ELF-1 (cell line): ENCODE data around the gene MEF2D.

Source experiments
- DNase-seq: peaks from one replicate; pipeline ENCODE4 v3.0.0-alpha.2; 2016; ENCODE audit warnings: low read depth, low spot score

The MEF2D gene

GRCh38 chr1:156500543-156500792 is at the start of gene MEF2D:
TSS of gene MEF2D (minus strand) at chr1:156500775. CDS start at chr1:156483292, 17,483 bp downstream.
- DNase-seq: no peak

DNA sequence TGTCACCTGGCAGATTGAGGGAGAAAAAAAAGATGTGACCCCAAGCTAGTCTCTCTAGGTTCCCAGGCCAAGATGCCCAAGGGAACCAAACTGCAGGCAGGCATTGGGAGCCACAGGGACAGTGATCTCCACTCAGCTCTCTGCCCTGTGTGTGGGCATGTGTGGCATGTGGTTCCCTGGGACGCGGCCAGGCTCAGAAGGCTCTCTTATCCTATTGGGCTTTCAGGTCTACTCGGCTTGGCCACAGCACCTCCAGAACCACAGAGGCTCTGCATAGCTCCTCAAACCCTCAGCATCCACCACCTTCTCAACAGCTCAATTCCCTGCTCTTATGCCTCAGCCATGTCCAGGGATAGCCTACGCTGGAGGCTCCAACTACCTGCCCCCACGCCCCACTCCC is 49.8 kb upstream of the MEF2D start:
- DNase-seq: no peak

DNA sequence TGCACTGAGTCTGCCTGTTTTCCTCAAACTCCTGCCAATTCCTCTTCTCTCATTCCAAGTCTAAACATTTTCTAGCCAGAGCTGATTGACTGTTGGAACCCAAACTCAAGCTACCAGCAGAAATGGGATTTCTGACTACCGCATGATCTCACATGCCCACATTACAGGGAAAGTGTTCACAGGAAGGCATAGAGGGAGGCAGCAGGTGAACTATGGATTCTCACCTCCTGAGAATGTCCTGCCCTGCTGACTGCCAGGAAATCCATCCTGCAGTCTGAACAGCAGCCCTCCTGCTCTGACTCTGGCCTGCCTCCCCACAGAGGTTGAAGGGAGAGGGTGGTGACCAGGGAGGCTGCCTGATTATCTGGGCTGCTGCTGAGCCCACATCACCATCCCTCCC is 49.3 kb upstream of the MEF2D start:
- no peak for DNase-seq

DNA sequence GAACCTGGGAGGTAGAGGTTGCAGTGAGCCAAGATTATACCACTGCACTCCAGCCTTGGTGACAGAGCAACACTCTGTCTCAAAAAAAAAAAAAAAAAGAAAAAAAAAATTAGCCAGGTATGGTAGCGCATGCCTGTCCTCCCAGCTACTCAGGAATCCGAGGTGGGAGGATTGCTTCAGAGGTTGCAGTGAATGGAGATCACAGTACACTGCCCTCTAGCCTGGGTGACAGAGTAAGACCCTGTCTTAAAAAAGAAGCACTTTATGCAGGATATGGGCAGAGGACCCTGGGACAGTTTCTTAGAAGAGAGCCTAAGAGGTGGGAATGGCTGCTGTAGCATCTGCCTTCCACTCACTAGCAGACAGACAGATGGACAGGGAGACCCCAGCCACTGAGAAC is 48.8 kb upstream of the MEF2D start:
- DNase-seq: no peak

DNA sequence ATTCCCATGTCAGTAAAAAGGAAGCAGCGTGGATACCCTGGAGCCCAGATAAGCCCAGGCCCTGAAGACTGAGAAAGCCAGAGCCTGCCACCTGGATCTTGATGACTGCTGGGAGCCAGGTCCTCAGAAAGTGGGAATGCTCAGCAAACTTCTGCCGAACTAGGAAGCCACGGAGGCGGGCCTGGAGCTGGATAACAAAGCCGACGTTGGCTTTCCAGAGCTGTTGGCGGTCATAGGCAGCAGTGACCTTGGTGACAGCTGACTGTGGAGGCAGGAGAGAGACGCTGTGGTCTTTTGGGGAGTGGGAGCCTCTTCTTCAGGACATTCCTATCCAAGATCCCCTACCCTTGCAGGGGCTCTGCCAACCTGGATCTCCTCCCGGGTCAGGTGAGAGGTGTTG is 47.4 kb upstream of the MEF2D start:
- DNase-seq: no peak

DNA sequence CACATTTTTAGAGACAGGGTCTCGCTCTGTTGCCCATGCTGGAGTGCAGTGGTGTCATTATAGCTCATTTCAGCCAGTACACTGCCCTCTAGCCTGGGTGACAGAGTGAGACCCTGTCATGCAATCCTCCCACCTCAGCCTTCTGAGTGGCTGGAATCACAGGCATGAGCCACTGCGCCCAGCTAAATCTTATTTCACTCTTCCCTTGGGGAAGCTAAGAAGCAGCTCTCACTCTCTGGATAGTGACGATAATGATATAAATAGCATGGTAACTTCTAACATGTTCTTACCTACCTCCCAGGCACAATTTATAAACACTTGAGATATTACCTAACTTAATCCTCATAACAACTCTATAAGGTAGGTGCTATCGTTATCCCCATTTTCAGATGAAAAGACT is 46.9 kb upstream of the MEF2D start:
- no peak for DNase-seq

GRCh38 chr1:156546267-156546666 is 45.7 kb upstream of the MEF2D start:
- DNase-seq: no peak

DNA sequence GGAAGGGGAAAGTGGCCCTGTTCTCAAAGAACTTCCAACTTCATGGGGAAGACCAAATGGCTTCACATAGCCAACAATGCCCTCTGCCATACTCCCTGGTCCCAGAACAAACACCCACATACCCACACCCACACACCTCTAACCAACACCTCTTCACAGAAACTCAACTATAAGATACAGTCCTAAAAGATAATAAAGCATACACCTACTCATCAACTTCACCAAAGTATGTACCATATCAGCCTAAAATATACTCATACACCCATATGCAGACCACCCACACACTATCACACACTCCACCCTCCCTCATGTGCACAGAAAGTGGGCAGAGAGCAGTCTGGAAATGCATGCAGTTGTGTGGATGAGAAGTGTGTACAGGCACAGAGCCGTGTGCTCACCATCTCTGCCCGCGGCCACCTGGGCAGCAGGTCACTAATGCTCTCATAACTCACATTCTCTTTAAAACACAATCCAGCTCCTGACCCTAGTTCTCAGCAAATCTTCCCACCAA is 44.1 kb upstream of the MEF2D start:
- no peak for DNase-seq

- peak; percentile 42 for DNase-seq
Observed at GRCh38 chr1:156543066-156543465, 42.5 kb upstream of the MEF2D start.

DNA sequence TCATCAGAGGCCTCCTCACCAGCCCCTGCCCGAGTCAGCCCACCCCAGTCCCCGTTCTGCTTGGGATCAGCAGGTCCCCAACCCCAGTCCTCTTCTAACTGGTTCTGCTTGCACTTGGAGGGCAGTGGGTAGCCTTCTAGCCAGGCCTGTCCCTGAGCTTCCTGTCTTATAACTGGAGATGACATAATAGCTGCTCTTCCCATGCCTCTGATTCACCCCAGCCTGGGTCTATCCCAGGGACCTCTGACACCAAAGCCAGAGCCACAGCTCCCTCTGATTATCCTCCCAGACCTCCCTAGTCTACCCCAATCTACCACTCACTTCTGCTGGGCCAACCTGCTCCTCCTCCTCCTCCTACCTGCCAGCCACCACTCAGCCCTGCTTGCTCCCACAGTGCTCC is 40.4 kb upstream of the MEF2D start:
- DNase-seq: no peak

DNA sequence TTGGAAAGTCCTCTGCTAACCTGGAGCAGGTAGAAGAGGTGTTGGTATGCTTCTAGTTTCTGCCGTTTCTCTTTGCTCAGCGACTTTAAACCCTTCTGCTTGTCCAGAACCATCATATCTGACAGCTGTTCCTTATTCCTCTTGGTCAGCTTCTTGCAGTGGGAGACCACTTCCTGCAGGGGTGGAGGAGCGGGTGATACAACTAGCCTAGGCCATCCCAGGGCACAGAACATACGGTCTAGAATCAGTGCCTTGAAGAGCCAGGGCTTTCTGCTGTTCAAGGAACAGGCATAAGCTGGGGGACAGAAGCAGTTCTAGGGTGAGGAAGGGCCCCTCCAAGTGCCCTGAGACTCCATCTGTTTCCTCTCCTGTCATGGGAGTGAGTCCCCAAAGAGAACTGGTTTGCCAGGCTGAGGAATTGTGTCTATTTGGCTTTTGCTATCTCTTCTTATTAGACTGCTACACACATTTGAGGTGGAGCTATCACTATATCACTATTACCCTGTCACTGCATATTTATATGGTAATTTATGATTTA is 39.3 kb upstream of the MEF2D start:
- DNase-seq: no peak

DNA sequence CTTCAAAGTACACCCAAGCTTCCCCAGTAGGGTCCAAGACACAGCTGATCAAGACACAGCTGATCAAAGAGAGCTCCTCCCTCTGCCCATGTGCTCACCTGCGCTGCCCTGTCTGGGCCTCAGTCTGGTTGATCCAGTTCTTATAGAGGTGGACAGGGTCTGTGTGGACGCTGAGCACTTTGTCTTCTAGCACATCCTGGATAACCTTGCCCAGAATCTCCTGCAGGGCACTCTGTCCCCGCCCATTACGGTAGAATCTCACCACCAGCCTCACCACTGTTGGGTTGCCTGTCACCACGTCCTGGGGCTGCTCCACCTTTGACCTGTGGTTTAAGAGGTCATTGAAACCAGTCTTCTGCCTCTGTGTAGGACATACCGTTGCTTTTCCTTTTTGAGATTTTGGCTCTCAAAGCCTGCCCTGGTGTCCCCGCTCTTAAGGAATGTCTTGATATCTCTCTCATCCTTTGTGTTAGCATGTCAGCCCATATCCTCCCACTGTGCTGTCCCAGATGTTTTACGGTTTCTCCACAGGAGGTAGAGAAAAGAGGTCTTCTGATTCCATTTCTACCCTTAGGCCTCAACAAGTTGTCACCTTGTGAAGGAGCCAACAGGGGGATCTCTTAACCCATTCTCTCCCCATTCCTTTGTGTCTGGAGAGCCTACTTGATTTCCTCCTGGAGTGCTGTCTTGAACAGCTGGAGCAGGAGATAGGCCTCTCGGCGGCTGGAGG is 38.3 kb upstream of the MEF2D start:
- peak; percentile 61 for DNase-seq

- no peak for DNase-seq
Observed at GRCh38 chr1:156537027-156537426, 36.5 kb upstream of the MEF2D start.

DNA sequence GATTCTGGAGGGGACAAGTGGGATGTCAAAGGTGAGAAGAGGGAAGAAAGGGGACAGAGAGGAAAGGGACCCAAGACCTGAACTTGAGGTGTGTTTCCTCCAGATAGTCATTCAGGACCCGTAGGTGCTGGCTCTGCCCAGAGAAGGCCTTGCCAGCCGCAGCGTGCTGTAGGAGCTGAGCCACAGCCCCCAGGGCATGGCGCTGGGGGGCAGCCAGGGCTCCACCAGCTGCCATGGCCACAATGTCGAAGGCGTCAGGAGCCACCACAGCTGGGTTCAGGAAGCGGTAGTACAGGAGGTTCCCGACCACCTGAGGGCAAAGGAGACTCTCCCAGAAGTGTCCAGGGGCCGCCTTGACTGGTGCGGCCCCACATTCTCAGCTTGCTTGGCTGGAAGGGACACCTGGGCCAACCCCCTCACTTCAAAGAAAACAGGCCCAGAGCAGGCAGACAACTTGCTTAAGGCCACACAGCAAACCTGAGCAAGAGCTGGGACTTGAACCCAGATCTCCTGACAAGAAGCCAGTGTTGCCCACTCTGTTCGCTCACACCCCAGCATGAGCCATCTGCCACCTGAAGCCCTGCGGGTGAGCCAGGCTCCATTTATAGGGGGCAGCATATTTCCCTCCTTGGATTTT is 34.0 kb upstream of the MEF2D start:
- no peak for DNase-seq

GRCh38 chr1:156533568-156534220 is 33.1 kb upstream of the MEF2D start:
- no peak for DNase-seq

- DNase-seq: no peak
Observed at GRCh38 chr1:156532374-156532773, 31.8 kb upstream of the MEF2D start.

DNA sequence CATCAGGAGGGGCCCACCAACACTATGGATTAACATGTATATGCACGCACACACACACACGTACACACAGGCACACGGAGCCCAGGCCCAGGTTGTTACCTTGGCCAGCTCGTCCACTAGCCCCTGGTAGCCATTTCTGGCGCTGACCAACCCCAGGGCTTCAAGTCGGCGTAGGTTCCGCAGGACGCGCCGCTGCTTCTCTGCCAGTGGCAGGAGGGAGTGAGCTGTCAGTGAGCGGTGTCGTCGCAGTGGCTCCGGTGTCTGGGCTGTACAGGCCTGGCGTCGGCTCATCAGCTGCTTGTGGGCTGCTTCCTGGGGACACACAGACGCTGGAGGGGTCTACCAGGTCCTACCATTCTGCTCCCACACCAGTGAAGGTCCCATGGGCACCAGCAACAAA is 29.4 kb upstream of the MEF2D start:
- DNase-seq: no peak

DNA sequence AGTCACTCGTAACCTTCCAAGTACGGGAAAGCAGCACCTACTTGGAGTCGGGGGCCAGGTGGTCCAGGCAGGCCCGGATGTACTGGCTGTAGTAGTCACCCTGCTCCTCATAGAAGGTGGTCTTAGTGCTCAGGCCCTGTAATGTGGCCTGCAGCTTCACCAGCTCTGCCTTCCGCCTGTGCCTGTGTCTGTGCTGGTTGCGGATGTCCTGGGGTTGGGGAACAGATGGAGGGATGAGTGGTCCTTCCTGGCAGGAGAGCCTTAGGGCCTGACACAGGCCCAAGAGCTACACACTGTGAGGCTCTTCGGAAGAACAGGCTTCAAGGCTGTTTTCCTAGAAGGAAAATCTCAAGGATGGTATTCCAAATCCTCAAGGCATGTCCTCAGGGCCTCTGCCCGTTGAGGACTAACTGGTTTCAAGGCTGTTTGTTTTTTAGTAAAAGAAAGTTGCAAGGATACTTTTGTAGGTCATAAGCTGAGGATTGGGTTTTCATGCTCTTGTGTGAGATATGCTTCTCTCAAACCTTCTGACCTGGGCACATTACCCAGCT is 28.4 kb upstream of the MEF2D start:
- DNase-seq: no peak

- DNase-seq: no peak
Observed at GRCh38 chr1:156528231-156528630, 27.7 kb upstream of the MEF2D start.

GRCh38 chr1:156527584-156527983 is 27.0 kb upstream of the MEF2D start:
- no peak for DNase-seq

DNA sequence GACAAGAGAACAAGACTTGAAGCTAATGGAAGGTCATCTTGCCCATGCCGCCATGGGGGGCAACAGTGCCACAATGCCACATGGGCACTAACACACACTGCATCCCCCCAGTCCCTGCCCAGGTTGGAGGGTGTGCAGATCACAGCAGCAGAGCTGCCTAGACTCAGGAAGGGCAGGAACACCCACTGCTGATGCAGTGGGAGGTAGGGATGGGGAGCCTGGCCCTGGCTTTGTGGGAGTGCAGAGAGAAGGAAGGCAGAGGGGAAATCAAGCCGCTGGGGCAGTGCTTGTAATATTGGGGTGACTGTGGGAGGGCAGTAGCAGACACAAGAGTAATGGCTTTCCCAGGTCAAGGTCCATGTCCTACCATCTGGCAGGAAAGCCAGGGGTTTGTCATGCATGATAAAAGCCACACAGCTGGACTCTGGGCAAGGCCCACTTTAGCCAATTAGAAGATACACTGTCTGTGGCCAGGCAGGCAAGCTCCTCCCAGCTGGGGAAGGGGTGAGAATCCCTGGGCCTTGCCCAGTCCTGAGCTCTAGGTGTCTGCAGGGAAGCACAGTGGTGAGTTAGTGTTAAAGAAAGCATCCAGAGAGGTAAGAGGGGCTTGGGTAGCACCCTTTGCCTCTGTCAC is 25.4 kb upstream of the MEF2D start:
- no peak for DNase-seq

DNA sequence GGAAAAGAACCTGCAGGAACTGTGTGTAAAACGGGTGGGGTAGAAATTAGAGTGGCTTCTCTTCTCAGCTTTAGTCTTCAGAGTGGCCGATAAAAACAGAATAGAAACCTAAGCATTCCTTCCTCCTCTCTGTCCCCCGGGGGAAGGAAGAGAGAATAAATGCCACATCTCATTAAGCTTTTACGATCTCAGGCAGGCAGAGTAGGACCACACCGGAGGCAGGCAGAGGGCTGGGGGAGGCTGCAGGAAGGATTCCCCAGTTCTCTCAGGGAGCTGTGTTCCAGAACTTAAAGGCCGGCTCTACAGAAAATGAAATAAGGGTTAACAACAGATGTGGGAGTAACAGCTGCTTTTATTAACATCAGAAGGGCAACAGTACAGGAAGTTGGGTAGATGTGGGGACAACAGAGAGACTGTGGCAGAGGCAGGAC is 24.5 kb upstream of the MEF2D start:
- no peak for DNase-seq
